H1 (cell line): ENCODE data around the gene CNBP. TPM values are rescaled to one million over a fixed set of nuclear protein-coding genes. Genes with fewer than 3 reads are reported as not detected.

ENCODE experiments used
- CTCF ChIA-PET: fragments of 300-600 bp; sonication (Branson Sonifier 250); formaldehyde crosslinking; loops from one replicate; lab custom pipeline; 2021; ENCODE audit not compliant: partially characterized antibody; lab: Charles Lee
- POLR2A ChIA-PET: fragments of 300-600 bp; sonication (Branson Sonifier 250); formaldehyde crosslinking; loops from one replicate; lab custom pipeline; 2021; ENCODE audit warnings: inconsistent platforms; ENCODE audit not compliant: partially characterized antibody; lab: Charles Lee
- DNase-seq, 2 experiments: peaks; one replicate each; pipeline versions ENCODE4 v3.0.0 to v3.0.0-alpha.2; 2010 to 2022; ENCODE audit warnings: low spot score in 2 of 2, low read depth in 1 of 2, mixed read lengths in 1 of 2
- FAIRE-seq: peaks from 2 replicates; lab custom pipeline; 2011; peaks lifted over from hg19 to GRCh38; lab: Jason Lieb, UNC
- H2AFZ ChIP-seq: 2 replicates; pipeline ENCODE4 v1.8.1; 2012; ENCODE audit warnings: low read length, inconsistent platforms
- H2AK5ac ChIP-seq: 2 replicates; pipeline ENCODE4 v1.6.1; 2013; ENCODE audit warnings: low read depth, low read length
- H2BK120ac ChIP-seq: replicated peaks from 2 replicates; pipeline ENCODE3; 2013; ENCODE audit warnings: low read depth, low read length, inconsistent platforms
- H2BK12ac ChIP-seq: 2 replicates; pipeline ENCODE4 v1.6.1; 2013; ENCODE audit warnings: low read depth, low read length
- H2BK15ac ChIP-seq: 2 replicates; pipeline ENCODE4 v1.6.1; 2013; ENCODE audit warnings: low read length
- H2BK20ac ChIP-seq: 2 replicates; pipeline ENCODE4 v1.6.1; 2013; ENCODE audit warnings: low read length
- H2BK5ac ChIP-seq: 2 replicates; pipeline ENCODE4 v1.6.1; 2013; ENCODE audit warnings: low read depth, low read length
- H3K14ac ChIP-seq: 2 replicates; pipeline ENCODE4 v1.6.1; 2013; ENCODE audit warnings: inconsistent platforms; ENCODE audit not compliant: insufficient read length
- H3K18ac ChIP-seq: 2 replicates; pipeline ENCODE4 v1.6.1; 2013; ENCODE audit warnings: low read length; ENCODE audit errors: extremely low read depth
- H3K23ac ChIP-seq: 2 replicates; pipeline ENCODE4 v1.6.1; 2013; ENCODE audit warnings: inconsistent platforms; ENCODE audit not compliant: insufficient read length
- H3K23me2 ChIP-seq: 2 replicates; pipeline ENCODE4 v1.6.1; 2013; ENCODE audit warnings: low read depth, low read length
- H3K27ac ChIP-seq: 2 replicates; pipeline ENCODE4 v1.6.1; 2011; ENCODE audit warnings: low read depth, low read length, inconsistent platforms
- H3K27me3 ChIP-seq, 4 experiments: replicated peaks in 1 of 4; 1 replicate in 1 of 4; 2 replicates in 3 of 4; pipeline versions ENCODE4 v1.6.1 to v1.8.1; 2011 to 2013; ENCODE audit warnings: low read length in 3 of 4, mild to moderate bottlenecking in 3 of 4, inconsistent platforms in 2 of 4, mixed read lengths in 2 of 4, moderate library complexity in 1 of 4; ENCODE audit not compliant: control insufficient read depth in 3 of 4, insufficient read depth in 3 of 4; ENCODE audit errors: extremely low read depth in 1 of 4
- H3K36me3 ChIP-seq, 4 experiments: 2 replicates each; pipeline versions ENCODE4 v1.6.1 to v1.8.1; 2011 to 2013; ENCODE audit warnings: mild to moderate bottlenecking in 4 of 4, low read length in 3 of 4, moderate library complexity in 2 of 4, control low read depth in 1 of 4, inconsistent platforms in 1 of 4; ENCODE audit not compliant: insufficient read depth in 4 of 4, control insufficient read depth in 2 of 4
- H3K4ac ChIP-seq: replicated peaks from 2 replicates; pipeline ENCODE3; 2013; ENCODE audit warnings: low read length, low read depth, mixed read lengths, inconsistent platforms; ENCODE audit not compliant: insufficient read length
- H3K4me1 ChIP-seq, 4 experiments: replicated peaks in 1 of 4; 1 replicate in 1 of 4; 2 replicates in 3 of 4; pipeline versions ENCODE4 v1.6.1 to v1.8.1; 2011 to 2013; ENCODE audit warnings: low read length in 3 of 4, inconsistent platforms in 2 of 4, mixed read lengths in 1 of 4; ENCODE audit not compliant: insufficient read depth in 4 of 4, control insufficient read depth in 3 of 4
- H3K4me2 ChIP-seq, 2 experiments: 2 replicates each; pipeline versions ENCODE4 v1.6.1 to v1.8.1; 2011 to 2013; ENCODE audit warnings: low read depth in 2 of 2, low read length in 2 of 2, control low read depth in 1 of 2, inconsistent platforms in 1 of 2, mild to moderate bottlenecking in 1 of 2; ENCODE audit not compliant: insufficient read depth in 1 of 2
- H3K4me3 ChIP-seq, 4 experiments: fragments of 200-600, 300-600 bp in 1 of 4; sonication (generic), shearing (Covaris generic), sonication (Bioruptor Twin) in 1 of 4; 2 replicates each; pipeline versions ENCODE4 v1.5.1 to v1.8.1; 2011 to 2016; ENCODE audit warnings: low read length in 4 of 4, low read depth in 3 of 4, control low read depth in 2 of 4, inconsistent platforms in 2 of 4, mild to moderate bottlenecking in 2 of 4, mixed read lengths in 1 of 4, moderate library complexity in 1 of 4; ENCODE audit not compliant: insufficient read depth in 2 of 4; ENCODE audit errors: extremely low read depth in 1 of 4
- H3K56ac ChIP-seq: replicated peaks from 2 replicates; pipeline ENCODE3; 2013; ENCODE audit warnings: low read depth, mild to moderate bottlenecking, mixed read lengths, low read length, inconsistent platforms; ENCODE audit not compliant: insufficient read length
- H3K79me1 ChIP-seq: 2 replicates; pipeline ENCODE4 v1.6.1; 2013; ENCODE audit warnings: low read depth, low read length, control low read depth
- H3K79me2 ChIP-seq, 2 experiments: 2 replicates each; pipeline versions ENCODE4 v1.6.1 to v1.8.1; 2012 to 2013; ENCODE audit warnings: low read length in 2 of 2, mild to moderate bottlenecking in 2 of 2, inconsistent platforms in 1 of 2; ENCODE audit not compliant: insufficient read depth in 2 of 2, control insufficient read depth in 1 of 2
- H3K9ac ChIP-seq, 4 experiments: replicated peaks in 1 of 4; 1 replicate in 1 of 4; 2 replicates in 3 of 4; pipeline versions ENCODE4 v1.6.1 to v1.8.1; 2011 to 2013; ENCODE audit warnings: low read depth in 3 of 4, low read length in 3 of 4, control low read depth in 2 of 4, mild to moderate bottlenecking in 2 of 4, moderate library complexity in 2 of 4, inconsistent platforms in 1 of 4; ENCODE audit errors: extremely low read depth in 1 of 4
- H3K9me3 ChIP-seq, 2 experiments: 2 replicates each; pipeline versions ENCODE4 v1.6.1 to v1.8.1; 2012 to 2013; ENCODE audit warnings: mild to moderate bottlenecking in 2 of 2, moderate library complexity in 2 of 2, control low read depth in 1 of 2, inconsistent platforms in 1 of 2, low read depth in 1 of 2, low read length in 1 of 2, mixed read lengths in 1 of 2; ENCODE audit not compliant: insufficient read depth in 2 of 2
- H4K20me1 ChIP-seq, 2 experiments: replicated peaks in 1 of 2; 2 replicates each; pipeline versions ENCODE3 to v1.8.1; 2011 to 2013; ENCODE audit warnings: inconsistent platforms in 2 of 2, low read length in 2 of 2, mild to moderate bottlenecking in 1 of 2; ENCODE audit not compliant: insufficient read depth in 2 of 2, control insufficient read depth in 1 of 2
- H4K5ac ChIP-seq: 2 replicates; pipeline ENCODE4 v1.6.1; 2013; ENCODE audit warnings: low read length, low read depth, mixed read lengths, inconsistent platforms; ENCODE audit not compliant: insufficient read length
- H4K8ac ChIP-seq: 2 replicates; pipeline ENCODE4 v1.8.0; 2013; ENCODE audit warnings: mild to moderate bottlenecking, moderate library complexity, low read length, inconsistent platforms; ENCODE audit not compliant: insufficient read depth; ENCODE audit errors: extremely low read depth
- H4K91ac ChIP-seq: replicated peaks from 2 replicates; pipeline ENCODE3; 2013; ENCODE audit warnings: low read length, mixed read lengths, inconsistent platforms; ENCODE audit not compliant: insufficient read length
- CTBP2 ChIP-seq: IDR thresholded peaks from 2 replicates; pipeline ENCODE4 v1.7.0; 2011; ENCODE audit warnings: borderline replicate concordance, mild to moderate bottlenecking, moderate library complexity, mixed read lengths, low read length; ENCODE audit not compliant: insufficient read depth, insufficient read length
- CTCF ChIP-seq, 3 experiments: IDR thresholded peaks; 1 replicate in 2 of 3; 2 replicates in 1 of 3; pipeline versions ENCODE4 v1.5.1 to v1.6.1; 2011; ENCODE audit warnings: low read length in 3 of 3, mild to moderate bottlenecking in 3 of 3, inconsistent platforms in 2 of 3, low read depth in 1 of 3, moderate library complexity in 1 of 3; ENCODE audit not compliant: insufficient read depth in 1 of 3; ENCODE audit errors: control extremely low read depth in 1 of 3
- WGBS, 2 experiments: shearing (Covaris generic) in 1 of 2; methylation state at CpG; one replicate each; pipeline versions ENCODE4 v1.1.6 to v1.1.7; 2013 to 2015; ENCODE audit warnings: low lambda C conversion rate in 2 of 2, mixed read lengths in 2 of 2, inconsistent platforms in 1 of 2, low coverage in 1 of 2, missing lambda C conversion rate in 1 of 2; ENCODE audit not compliant: insufficient replicate concordance in 2 of 2, insufficient coverage in 1 of 2, insufficient read length in 1 of 2; ENCODE audit errors: extremely low coverage in 1 of 2, missing lambda C conversion rate in 1 of 2; 5-methylcytosine and 5-hydroxymethylcytosine counted together
- polyA plus RNA-seq, 7 experiments: library from polyadenylated mRNA; depleted of rRNA in 3 of 7; stranded (reverse) in 5 of 7; unstranded in 2 of 7; fragments of >200 nt in 5 of 7; fragments of 200-250 nt in 2 of 7; gene quantifications; 1 replicate in 5 of 7; 2 replicates in 1 of 7; 4 replicates in 1 of 7; pipeline versions ENCODE4 v1.2.1 to v1.2.3, GENCODE V29; 2011 to 2013; ENCODE audit warnings: missing spikeins in 2 of 7, mixed read lengths in 2 of 7
- total RNA-seq: library from RNA; stranded (reverse); fragmentation: NEBNext Ultra II Directional; extraction: Animal tissue kit (Norgen Biotek cat#: 25700); gene quantifications from 2 replicates; pipeline ENCODE4 v1.2.1, GENCODE V29; 2021

The CNBP gene
- total and polyA plus RNA-seq, 2 of the 8 experiments (the other 6 are each of a cell fraction or from before 2014, with no cell fraction given), result 315 to 371 TPM

GRCh38 chr3:129161860-129162271 lies 21.8 kb downstream of the CNBP start:
- peaks cover 9% of the 10 kb centered on the region for H3K23me2 ChIP-seq
- FAIRE-seq, result no peak
- TF ChIP-seq CTCF (IDR thresholded peaks at IDR 0.05; ENCODE audit: control extremely low read depth in 1 of 3, insufficient read depth in 1 of 3, low read depth in 1 of 3, low read length in 3 of 3), result 0 out of 4 replicates have a peak, but pooled peaks of 1 of the 3 experiments have one; percentile 6
- TF ChIP-seq CTBP2, result no peak
- H4K20me1 ChIP-seq, result peaks cover 0 to 1% of the 10 kb centered on the region in 2 experiments
- H3K18ac ChIP-seq, result no peak overlapping the region
- no peak overlapping the region for H3K23ac ChIP-seq
- peaks cover 0 to 3% (median 1%) of the 10 kb centered on the region in 4 experiments; a peak in 4 of 7 replicates for H3K4me1 ChIP-seq
- H3K36me3 ChIP-seq, result peaks cover 2 to 10% (median 6%) of the 10 kb centered on the region in 4 experiments; a peak in 5 of 8 replicates
- CTCF ChIA-PET, result interaction anchor here (0.7 to 2.2 kb wide), 21 partner anchors 10 to 192 kb away, joined by 3 to 10 read pairs (median 4); partner anchors contain the start of gene RAB43
- no peak overlapping the region for H4K91ac ChIP-seq
- peak overlapping the region; percentile 59 to 96 (median 94) for H3K4me3 ChIP-seq
- H3K56ac ChIP-seq, result no peak overlapping the region
- H3K27ac ChIP-seq, result peak overlapping the region; percentile 100
- peak overlapping the region; percentile 64 to 99 (median 86) for H3K9ac ChIP-seq
- H2BK20ac ChIP-seq, result no peak overlapping the region
- peaks cover 4% of the 10 kb centered on the region; the same call in 1 of the 2 replicates for H3K79me1 ChIP-seq
- H2AFZ ChIP-seq, result no peak overlapping the region
- H3K27me3 ChIP-seq, result no peaks in the 10 kb centered on the region
- H2BK120ac ChIP-seq, result no peak overlapping the region
- peak overlapping the region; percentile 75 for H4K8ac ChIP-seq
- DNase-seq, result peak in 1 of 2 experiments; percentile 52
- H3K14ac ChIP-seq, result no peak overlapping the region
- H3K79me2 ChIP-seq, result peaks cover 5 to 19% of the 10 kb centered on the region in 2 experiments
- H2BK15ac ChIP-seq, result no peak overlapping the region
- H2AK5ac ChIP-seq, result no peak overlapping the region
- WGBS, 2 experiments, result 15% methylated on average over 12 of the region's 12 CpGs; no CpG with 5 or more reads in 1 of the 2 experiments
- no peak overlapping the region for H4K5ac ChIP-seq
- H3K9me3 ChIP-seq, result no peaks in the 10 kb centered on the region
- POLR2A ChIA-PET, result interaction anchor here (0.6 to 3.7 kb wide), 17 partner anchors 10 to 192 kb away, joined by 3 to 24 read pairs (median 5); partner anchors contain the start of genes COPG1, HMCES and RAB43
- peak overlapping the region; percentile 32 for H3K4ac ChIP-seq
- H2BK5ac ChIP-seq, result peak overlapping the region; percentile 100; the same call in 1 of the 2 replicates
- H2BK12ac ChIP-seq, result no peak overlapping the region
- H3K4me2 ChIP-seq, result peak overlapping the region; percentile 73 to 83
